UCSD-AML1 (cell line): ENCODE measurements around the gene CD274.
"Not testable (repeated sequence)": the region's sequence is repeated elsewhere in the genome, so short reads cannot be mapped to it uniquely, and the experiment has no call there.

Source experiments
- DNase-seq: peaks from one replicate; lab custom pipeline; 2025; ENCODE audit not compliant: unreplicated experiment; lab: John Stamatoyannopoulos, UW

Gene CD274

GRCh38 chr9:5450359-5451091 lies at the start of gene CD274:
Gene CD274 (plus strand): TSS chr9:5450542. CDS start chr9:5456114, 5,572 bp downstream.
- peak; percentile 90 for DNase-seq

- no peak for DNase-seq
Observed at GRCh38 chr9:5402217-5402616, 48.1 kb upstream of the CD274 start.

GRCh38 chr9:5408596-5408995 lies 41.7 kb upstream of the CD274 start:
- DNase-seq = no peak

- no peak for DNase-seq
Observed at GRCh38 chr9:5416953-5417352, 33.4 kb upstream of the CD274 start.

- no peak for DNase-seq
Observed at GRCh38 chr9:5418481-5418880, 31.9 kb upstream of the CD274 start.

GRCh38 chr9:5419987-5420386 lies 30.4 kb upstream of the CD274 start:
- no peak for DNase-seq

GRCh38 chr9:5421163-5421562 lies 29.2 kb upstream of the CD274 start:
- no peak for DNase-seq

GRCh38 chr9:5422276-5422675 lies 28.1 kb upstream of the CD274 start:
- no peak for DNase-seq

GRCh38 chr9:5425006-5425628 lies 25.2 kb upstream of the CD274 start:
- DNase-seq = no peak

GRCh38 chr9:5427005-5427404 lies 23.3 kb upstream of the CD274 start:
- no peak for DNase-seq

GRCh38 chr9:5428172-5428571 lies 22.2 kb upstream of the CD274 start:
- DNase-seq = no peak

GRCh38 chr9:5428794-5429528 lies 21.4 kb upstream of the CD274 start:
- no peak for DNase-seq

GRCh38 chr9:5429873-5430564 lies 20.3 kb upstream of the CD274 start:
- no peak for DNase-seq

- no peak for DNase-seq
Observed at GRCh38 chr9:5430912-5431311, 19.4 kb upstream of the CD274 start.

GRCh38 chr9:5432890-5433289 lies 17.5 kb upstream of the CD274 start:
- not testable (repeated sequence) for DNase-seq

- not testable (repeated sequence) for DNase-seq
Observed at GRCh38 chr9:5433328-5433727, 17.0 kb upstream of the CD274 start.

GRCh38 chr9:5433841-5434810 lies 16.2 kb upstream of the CD274 start:
- DNase-seq = not testable (repeated sequence)

- DNase-seq = no peak
Observed at GRCh38 chr9:5435912-5436311, 14.4 kb upstream of the CD274 start.

GRCh38 chr9:5436441-5436840 lies 13.9 kb upstream of the CD274 start:
- DNase-seq = no peak
